Muscle of leg (tissue), 11 donors: ENCODE data around the gene CTBP1. TPM values are rescaled to one million over a fixed set of nuclear protein-coding genes. Genes with fewer than 3 reads are reported as not detected.

Experiments used
- DNase-seq: peaks from one replicate; pipeline ENCODE4 v3.0.0; 2013
- H3K27ac ChIP-seq: one replicate; pipeline ENCODE4 v1.5.1; 2013; ENCODE audit warnings: mild to moderate bottlenecking, low read length, control low read depth
- H3K27me3 ChIP-seq: one replicate; pipeline ENCODE4 v1.6.1; 2013; ENCODE audit warnings: low read length; ENCODE audit not compliant: control insufficient read depth, insufficient read depth
- H3K36me3 ChIP-seq: one replicate; pipeline ENCODE4 v1.6.1; 2013; ENCODE audit warnings: low read length; ENCODE audit not compliant: control insufficient read depth, insufficient read depth
- H3K4me1 ChIP-seq: one replicate; pipeline ENCODE4 v1.6.1; 2013; ENCODE audit warnings: low read length; ENCODE audit not compliant: control insufficient read depth, insufficient read depth
- H3K4me3 ChIP-seq: one replicate; pipeline ENCODE4 v1.5.1; 2013; ENCODE audit warnings: low read length, control low read depth
- H3K9me3 ChIP-seq: replicated peaks from 2 replicates; pipeline ENCODE4 v1.6.1; 2013; ENCODE audit warnings: low read depth, low read length; ENCODE audit not compliant: control insufficient read depth
- whole genome bisulfite sequencing: methylation state at CpG from one replicate; pipeline ENCODE4 v1.1.5; 2013; ENCODE audit warnings: missing lambda C conversion rate; ENCODE audit not compliant: insufficient coverage; 5-methylcytosine and 5-hydroxymethylcytosine counted together
- polyA plus RNA-seq, 8 donors: library from polyadenylated mRNA; unstranded; fragments of 120-200 nt; gene quantifications; one replicate each; pipeline versions ENCODE4 v1.2.1 to v1.2.3, GENCODE V29; 2013; ENCODE audit warnings: inconsistent platforms in 1 of 8, low replicate concordance in 1 of 8; ENCODE audit not compliant: insufficient read length in 8 of 8, insufficient read depth in 1 of 8
- total RNA-seq: library from RNA; stranded (reverse); fragments of 120-200 nt; gene quantifications from one replicate; pipeline ENCODE4 v1.2.4, GENCODE V29; 2013

CTBP1 gene
- total and polyA plus RNA-seq, 9 donors = 81.9 to 146 (median 118) TPM

DNA sequence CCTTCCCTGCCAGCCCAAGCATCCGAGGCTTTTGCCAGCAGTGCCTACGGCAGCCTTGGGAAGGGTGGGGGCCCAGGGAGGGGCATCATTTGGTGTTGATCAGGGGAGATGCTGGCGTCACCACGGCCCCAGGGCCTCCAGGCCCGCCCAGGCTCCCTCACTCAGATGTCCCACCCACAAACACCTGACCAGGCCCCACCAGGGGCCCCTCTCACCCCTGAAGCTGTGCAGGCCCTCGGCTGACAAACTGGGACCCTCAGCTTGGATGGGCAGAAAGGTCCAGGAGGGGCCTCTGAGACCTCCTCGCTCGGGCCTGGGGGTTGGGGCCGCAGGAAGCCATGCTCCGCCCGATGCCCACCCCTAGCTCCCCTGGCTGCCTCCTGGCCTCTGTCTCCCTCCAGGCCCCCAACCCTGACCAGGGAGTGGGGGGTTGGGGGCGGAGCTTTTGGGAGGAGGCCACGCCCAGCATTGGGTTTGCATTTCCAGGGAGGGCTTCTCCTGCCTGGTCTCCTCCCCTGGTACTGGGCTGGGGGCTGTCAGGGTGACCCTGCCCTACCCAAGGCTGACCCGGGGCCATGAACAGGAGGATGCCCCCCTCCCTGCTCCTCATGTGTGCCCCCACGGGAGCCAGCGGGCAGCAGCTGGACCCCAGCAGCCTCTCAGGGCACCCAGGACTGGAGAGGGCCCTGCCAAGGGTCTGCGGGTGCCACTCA lies 43.2 kb downstream of the CTBP1 start:
- WGBS = 87% methylated on average over 4 of the region's 17 CpGs
- no peak overlapping the region for H3K27ac ChIP-seq
- peaks cover 99% of the 10 kb centered on the region for H3K4me1 ChIP-seq
- H3K9me3 ChIP-seq = no peaks in the 10 kb centered on the region
- peak; percentile 5 for DNase-seq
- peaks cover 4% of the 10 kb centered on the region for H3K36me3 ChIP-seq
- no peaks in the 10 kb centered on the region for H3K27me3 ChIP-seq
- no peak overlapping the region for H3K4me3 ChIP-seq

DNA sequence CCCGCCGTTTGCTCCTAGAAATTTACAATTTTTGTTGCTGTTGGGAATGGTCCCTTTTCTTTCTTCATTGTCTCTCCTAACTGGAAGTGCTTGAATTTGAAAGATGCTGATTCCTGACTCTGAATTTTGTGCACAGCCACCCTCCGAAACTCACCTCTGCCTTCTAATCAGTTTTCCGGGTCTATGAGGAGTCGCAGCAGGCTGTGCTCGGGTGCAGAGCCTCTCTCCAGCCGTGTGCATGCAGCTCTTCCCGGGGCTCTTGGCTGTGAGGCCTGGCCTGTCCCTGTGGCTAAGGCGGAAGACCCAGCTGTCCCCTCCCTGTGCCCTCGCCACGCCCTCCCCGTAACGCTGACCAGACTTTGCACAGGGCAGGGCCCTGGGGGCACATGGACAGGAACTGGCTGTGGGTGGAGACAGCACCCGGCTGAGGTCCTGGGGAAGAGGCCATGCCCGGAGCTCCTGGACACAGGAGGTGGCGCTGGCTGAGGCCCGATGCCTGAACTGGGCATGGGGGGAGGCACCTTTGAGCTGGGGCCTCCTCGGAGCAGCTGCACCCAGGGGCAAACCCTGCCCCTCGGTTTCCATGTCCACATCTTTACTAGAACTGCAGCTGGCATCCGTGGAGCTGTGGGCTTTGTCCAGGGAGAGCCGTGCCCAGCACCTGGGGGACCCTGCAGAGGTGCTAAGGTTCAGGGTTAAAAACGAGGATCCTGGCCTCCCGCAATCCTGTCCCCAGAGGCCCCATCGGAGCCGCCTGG lies 43.9 kb downstream of the CTBP1 start:
- H3K36me3 ChIP-seq = no peaks in the 10 kb centered on the region
- DNase-seq = peak; percentile 54
- no peaks in the 10 kb centered on the region for H3K27me3 ChIP-seq
- H3K9me3 ChIP-seq = no peaks in the 10 kb centered on the region
- WGBS = 60% methylated on average over 18 of the region's 25 CpGs
- H3K4me1 ChIP-seq = peaks cover 99% of the 10 kb centered on the region
- H3K27ac ChIP-seq = peak overlapping the region; percentile 3
- no peak overlapping the region for H3K4me3 ChIP-seq

DNA sequence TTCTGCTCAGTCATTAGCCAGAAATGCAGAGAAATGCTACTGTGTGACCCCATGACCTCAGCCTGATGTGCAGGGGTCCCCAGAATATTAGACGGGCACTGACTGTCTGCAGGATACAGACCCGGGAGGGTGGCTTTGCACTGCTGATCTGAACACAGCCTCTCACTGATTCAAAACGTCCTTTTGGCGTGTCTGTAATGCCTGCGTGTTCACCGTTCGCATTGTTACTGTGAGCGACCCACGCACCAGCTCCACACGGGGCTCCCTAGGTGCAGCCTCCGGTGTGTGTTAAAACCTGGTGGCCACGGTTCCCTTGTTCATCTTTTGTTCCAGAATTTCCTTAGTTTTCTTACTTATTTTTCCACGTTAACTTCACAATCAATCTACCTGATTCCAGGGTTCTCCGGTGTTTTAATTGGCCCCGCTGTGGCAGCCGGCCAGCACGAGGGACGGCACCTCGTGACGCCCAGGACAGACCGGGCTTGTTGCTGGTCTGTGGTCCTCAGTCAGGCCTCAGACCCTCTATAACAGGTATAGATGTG lies 44.6 kb downstream of the CTBP1 start:
- peak overlapping the region; percentile 3 for H3K27ac ChIP-seq
- peak; percentile 1 for DNase-seq
- no peak overlapping the region for H3K4me3 ChIP-seq
- H3K9me3 ChIP-seq = no peaks in the 10 kb centered on the region
- no peaks in the 10 kb centered on the region for H3K27me3 ChIP-seq
- WGBS = 89% methylated on average over 21 of the region's 21 CpGs
- peaks cover 99% of the 10 kb centered on the region for H3K4me1 ChIP-seq
- no peaks in the 10 kb centered on the region for H3K36me3 ChIP-seq

DNA sequence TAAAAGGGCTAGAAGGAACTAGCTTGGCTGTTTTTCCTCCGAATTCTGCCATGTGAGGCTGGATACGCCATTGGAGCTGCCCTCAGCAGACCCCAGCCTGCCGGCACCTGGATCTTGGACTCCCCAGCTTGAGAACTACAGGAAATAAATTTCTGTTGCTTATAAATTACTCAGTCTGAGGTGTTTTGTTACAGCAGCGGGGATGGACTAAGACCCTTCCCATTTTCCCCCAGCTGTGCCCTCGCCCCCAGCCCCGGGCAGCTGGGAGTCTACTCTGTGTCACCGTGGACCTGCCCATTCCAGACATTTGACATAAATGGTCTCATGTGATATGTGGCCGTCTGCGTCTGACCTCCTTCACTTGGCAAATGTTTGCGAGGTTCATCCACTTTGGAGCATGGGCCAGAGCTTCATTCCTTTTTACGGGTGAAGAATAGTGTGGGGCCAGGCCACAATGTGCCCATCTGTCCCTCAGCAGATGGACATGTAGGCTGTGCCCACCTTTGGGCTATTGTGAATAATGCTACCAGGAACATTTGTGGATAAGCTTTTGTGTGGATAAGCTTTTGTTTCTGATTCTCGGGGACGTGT lies 45.8 kb downstream of the CTBP1 start:
- DNase-seq = no peak
- 69% methylated on average over 10 of the region's 13 CpGs for WGBS
- Histone ChIP-seq H3K27me3 (no peaks in the 10 kb centered on the region), H3K27ac (no peak overlapping the region), H3K4me1 (peaks cover 95% of the 10 kb centered on the region), H3K9me3 (no peaks in the 10 kb centered on the region), H3K36me3 (no peaks in the 10 kb centered on the region), H3K4me3 (no peak overlapping the region)

GRCh38 chr4:1202526-1203011 lies 46.4 kb downstream of the CTBP1 start:
- Histone ChIP-seq H3K36me3 (no peaks in the 10 kb centered on the region), H3K4me3 (no peak overlapping the region), H3K4me1 (peaks cover 95% of the 10 kb centered on the region), H3K27me3 (no peaks in the 10 kb centered on the region), H3K27ac (no peak overlapping the region), H3K9me3 (no peaks in the 10 kb centered on the region)
- WGBS = 58% methylated on average over 19 of the region's 19 CpGs
- DNase-seq = no peak

DNA sequence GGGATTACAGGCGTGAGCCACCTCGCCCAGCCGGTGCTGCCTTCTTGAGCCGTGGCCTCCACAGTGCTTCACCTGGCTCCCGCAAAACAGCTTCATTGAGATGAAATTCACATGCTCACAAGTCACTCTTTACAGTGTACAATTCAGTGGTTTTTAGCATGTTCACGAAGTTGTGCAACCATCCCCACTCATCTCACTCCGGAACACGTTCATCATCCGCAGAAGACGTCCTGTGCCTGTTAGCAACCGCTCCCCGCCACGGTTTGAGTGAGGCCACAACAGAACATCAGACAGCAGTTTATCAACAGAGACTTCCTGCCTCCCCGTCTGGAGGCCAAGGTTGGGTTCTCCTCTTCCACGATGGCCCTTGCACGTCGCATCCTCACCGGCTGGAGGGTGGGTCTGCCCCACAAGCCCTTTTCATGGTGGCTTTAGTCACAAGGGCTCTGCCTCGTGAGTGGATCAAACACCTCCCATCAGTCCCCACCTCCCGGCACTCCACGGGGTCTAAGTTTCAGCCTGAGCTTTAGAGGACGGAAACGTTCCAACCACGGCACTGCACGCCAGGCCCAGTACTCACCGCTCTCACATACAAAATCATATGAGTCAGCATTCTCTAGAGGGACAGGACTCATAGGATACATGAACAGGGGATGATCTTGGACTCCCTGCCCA lies 46.9 kb downstream of the CTBP1 start:
- Histone ChIP-seq H3K36me3 (no peaks in the 10 kb centered on the region), H3K4me1 (peaks cover 90% of the 10 kb centered on the region), H3K4me3 (no peak overlapping the region), H3K9me3 (no peaks in the 10 kb centered on the region), H3K27ac (no peak overlapping the region), H3K27me3 (no peaks in the 10 kb centered on the region)
- 64% methylated on average over 19 of the region's 26 CpGs for WGBS
- no peak for DNase-seq

GRCh38 chr4:1200425-1201035 lies 48.4 kb downstream of the CTBP1 start:
- WGBS = 9% methylated on average over 16 of the region's 20 CpGs
- H3K9me3 ChIP-seq = no peaks in the 10 kb centered on the region
- H3K27ac ChIP-seq = peak overlapping the region; percentile 57
- peaks cover 91% of the 10 kb centered on the region for H3K4me1 ChIP-seq
- H3K36me3 ChIP-seq = no peaks in the 10 kb centered on the region
- H3K27me3 ChIP-seq = peaks cover 2% of the 10 kb centered on the region
- DNase-seq = peak; percentile 96
- no peak overlapping the region for H3K4me3 ChIP-seq

DNA sequence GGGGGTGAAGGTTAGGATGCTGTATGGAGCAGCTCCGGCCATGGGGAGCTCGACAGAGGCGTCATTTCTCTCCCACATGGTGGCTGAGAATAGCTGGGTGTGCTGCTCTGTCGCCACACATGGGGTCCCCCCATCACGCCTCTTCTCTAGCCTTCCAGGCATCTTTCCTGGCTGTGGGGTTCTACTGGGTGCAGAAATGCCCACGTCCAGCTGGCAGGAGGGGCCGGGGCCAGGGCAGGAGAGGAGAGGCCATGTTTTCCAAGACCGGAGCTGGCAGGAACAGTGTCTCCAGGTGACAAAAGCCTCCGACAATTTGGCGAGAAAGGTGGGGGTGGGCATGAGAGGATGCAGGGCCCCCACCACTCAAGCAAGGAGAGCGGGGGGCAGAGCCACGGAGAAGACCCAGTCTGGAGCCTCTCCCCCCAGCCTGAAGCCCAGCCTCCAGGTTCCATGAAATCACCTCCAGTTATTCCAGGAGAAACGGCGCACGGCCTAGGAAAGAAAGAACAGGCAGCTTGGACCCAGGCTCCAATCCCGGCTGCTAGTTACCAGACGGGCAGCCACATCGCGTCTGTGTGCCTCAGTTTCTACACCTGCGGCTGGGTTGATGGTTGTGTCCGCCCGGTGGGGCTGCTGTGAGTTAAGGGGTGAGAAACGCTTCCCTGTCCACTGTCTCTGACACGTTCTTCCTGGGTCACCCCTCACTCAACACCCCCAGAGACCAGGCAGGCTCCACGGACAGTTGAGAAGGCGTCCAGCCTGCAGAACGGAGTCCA lies 49.2 kb downstream of the CTBP1 start:
- H3K4me3 ChIP-seq = no peak overlapping the region
- DNase-seq = no peak
- H3K4me1 ChIP-seq = peaks cover 89% of the 10 kb centered on the region
- peak overlapping the region; percentile 57 for H3K27ac ChIP-seq
- 72% methylated on average over 10 of the region's 27 CpGs for WGBS
- peaks cover 2% of the 10 kb centered on the region for H3K27me3 ChIP-seq
- no peaks in the 10 kb centered on the region for H3K36me3 ChIP-seq
- no peaks in the 10 kb centered on the region for H3K9me3 ChIP-seq
